ENCODE data around the gene NCOA7.

GRCh38 chr6:125752773-125753172 lies 38.0 kb upstream of the NCOA7 start:
- no peak for TF ChIP-seq POLR2A (IDR thresholded peaks at IDR 0.05)
- no peak for TF ChIP-seq CTCF (IDR thresholded peaks at IDR 0.05)

Data from thyroid gland (tissue), 4 donors.